Activated CD4-positive, alpha-beta memory T cell treated with anti-CD3 and anti-CD28 coated beads, Interleukin-2, amount 10 ng/mL, durations not matched to agents 7 days and 5 days (primary cell): ENCODE data around the gene PCNX4. TPM values are rescaled to one million over a fixed set of nuclear protein-coding genes. Genes with fewer than 3 reads are reported as not detected.

Source experiments
- CTCF ChIA-PET: fragments of 350-600 bp; sonication (Branson Sonifier 250); formaldehyde crosslinking; loops from one replicate; lab custom pipeline; 2021; ENCODE audit warnings: antibody characterized with exemption, inconsistent platforms; lab: Charles Lee
- POLR2A ChIA-PET: fragments of 350-600 bp; sonication (Branson Sonifier 250); formaldehyde crosslinking; loops from one replicate; lab custom pipeline; 2021; ENCODE audit warnings: antibody characterized with exemption; lab: Charles Lee
- DNase-seq: peaks from one replicate; pipeline ENCODE4 v3.0.0-alpha.2; 2020
- H3K27ac Mint-ChIP-seq: one replicate; pipeline ENCODE4 v1.8.0; 2021; ENCODE audit warnings: mild to moderate bottlenecking, mixed read lengths
- H3K27me3 Mint-ChIP-seq: one replicate; pipeline ENCODE4 v1.8.0; 2021; ENCODE audit warnings: mixed read lengths
- H3K36me3 Mint-ChIP-seq: one replicate; pipeline ENCODE4 v1.8.0; 2021; ENCODE audit warnings: low read depth, mixed read lengths
- H3K4me1 Mint-ChIP-seq: one replicate; pipeline ENCODE4 v1.8.0; 2021; ENCODE audit warnings: mixed read lengths
- H3K4me3 Mint-ChIP-seq: one replicate; pipeline ENCODE4 v1.8.0; 2021; ENCODE audit warnings: mild to moderate bottlenecking, mixed read lengths
- H3K9me3 Mint-ChIP-seq: one replicate; pipeline ENCODE4 v1.8.0; 2021; ENCODE audit warnings: mixed read lengths
- total RNA-seq, 2 experiments: library from RNA; stranded (reverse); gene quantifications; one replicate each; pipeline ENCODE4 v1.2.3, GENCODE V29; 2021

Gene PCNX4
- total RNA-seq, 2 experiments from 2014 or later, result 32.6 to 34.7 TPM

- Mint-ChIP-seq H3K9me3 (no peaks in the 10 kb centered on the region), H3K27me3 (peaks cover 2% of the 10 kb centered on the region), H3K4me1 (no peaks in the 10 kb centered on the region), H3K27ac (no peak overlapping the region), H3K36me3 (no peaks in the 10 kb centered on the region), H3K4me3 (no peak overlapping the region)
- DNase-seq, result no peak
- CTCF ChIA-PET, result no interaction called here
- POLR2A ChIA-PET, result no interaction called here
Observed at GRCh38 chr14:60215127-60215444, 123.4 kb downstream of the PCNX4 start.

DNA sequence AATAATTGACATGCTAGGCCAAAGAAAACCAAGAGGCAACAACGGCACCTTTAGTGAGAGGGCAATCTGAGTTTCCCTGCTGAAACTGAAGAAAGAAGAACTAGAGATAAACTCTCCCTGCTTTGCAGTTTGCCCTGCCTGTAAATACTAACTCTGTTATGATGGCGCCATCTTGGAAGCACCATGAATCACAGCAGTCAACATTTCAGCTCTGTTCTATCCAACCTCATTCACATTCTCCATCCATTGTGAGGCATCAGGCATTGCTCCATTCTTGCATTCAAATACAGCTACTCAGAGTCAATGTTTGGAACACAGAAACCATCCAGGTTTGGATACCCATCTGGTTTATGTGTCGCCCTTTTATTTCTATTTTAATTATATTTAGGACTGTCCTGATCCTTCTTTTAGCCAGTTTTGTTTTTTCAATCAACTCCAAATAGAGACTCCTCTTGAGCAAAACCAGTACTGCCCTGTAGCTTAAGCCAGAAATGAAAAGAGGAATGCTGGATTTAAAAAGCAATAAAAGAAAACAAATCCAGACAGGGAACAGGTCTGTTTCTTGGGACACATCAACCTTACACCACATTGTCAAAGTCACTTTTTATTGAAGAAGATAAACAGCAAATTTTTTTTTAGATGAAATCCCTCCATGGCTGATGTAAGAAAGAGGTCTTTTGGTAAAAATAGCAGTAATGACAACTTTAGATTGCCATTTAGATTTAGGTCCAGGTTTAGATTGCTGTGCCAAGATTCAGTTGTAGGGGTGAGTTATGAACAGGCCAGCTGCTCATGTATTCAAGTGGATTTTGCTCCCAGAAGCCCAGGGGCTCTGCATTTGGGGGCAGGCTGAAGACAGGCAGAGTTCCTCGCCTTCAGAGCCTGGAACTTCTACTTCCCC, 124.0 kb downstream of the PCNX4 start:
- no peaks in the 10 kb centered on the region for H3K9me3 Mint-ChIP-seq

DNA sequence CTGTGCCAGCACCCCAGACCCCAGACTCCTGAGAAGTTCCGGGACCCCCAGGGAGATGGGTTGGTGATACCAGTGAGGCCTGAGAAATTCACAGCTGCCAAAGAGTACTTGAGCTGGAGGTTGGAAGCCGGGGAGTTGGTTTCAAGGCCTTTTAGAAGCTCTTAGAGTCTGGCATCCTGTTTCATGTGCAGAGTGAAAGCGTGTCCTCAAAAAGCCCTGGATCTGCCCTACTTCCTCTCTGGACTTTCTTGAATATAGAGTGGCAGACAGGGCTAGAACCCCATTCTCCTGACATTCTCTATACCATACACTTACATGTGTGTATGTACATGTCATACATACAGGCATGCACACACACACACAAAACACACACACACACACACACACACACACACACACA, 126.0 kb downstream of the PCNX4 start:
- Mint-ChIP-seq H3K4me3 (no peak overlapping the region), H3K9me3 (no peaks in the 10 kb centered on the region), H3K27ac (no peak overlapping the region), H3K36me3 (no peaks in the 10 kb centered on the region), H3K4me1 (no peaks in the 10 kb centered on the region), H3K27me3 (no peaks in the 10 kb centered on the region)
- POLR2A ChIA-PET, result no interaction called here
- CTCF ChIA-PET, result no interaction called here
- DNase-seq, result no peak

More for the DNA sequence above, 124.0 kb downstream of the PCNX4 start:
- no peaks in the 10 kb centered on the region for H3K36me3 Mint-ChIP-seq
- ChIA-PET CTCF (interaction anchor here (0.5 kb wide), 1 partner anchor 150 kb away, joined by 3 read pairs; no protein-coding TSS in a partner anchor), POLR2A (no interaction called here)
- H3K27me3 Mint-ChIP-seq, result peaks cover 2% of the 10 kb centered on the region
- no peak for DNase-seq
- H3K27ac Mint-ChIP-seq, result no peak overlapping the region
- H3K4me3 Mint-ChIP-seq, result no peak overlapping the region
- H3K4me1 Mint-ChIP-seq, result no peaks in the 10 kb centered on the region

Other genes starting within 250 kb of the PCNX4 start
- gene RTN1, start 221.1 kb upstream of the PCNX4 start, total RNA-seq, result not detected
- gene LRRC9, start 171.8 kb upstream of the PCNX4 start, total RNA-seq, result not detected
- 10 to 100 TPM; 76.5 to 77.9 TPM for gene DHRS7, start 73.5 kb downstream of the PCNX4 start, total RNA-seq
- 10 to 100 TPM; 54.5 to 55.2 TPM for gene PPM1A, start 157.3 kb downstream of the PCNX4 start, total RNA-seq